Measurements from ENCODE around the gene PCYOX1L. TPM values are rescaled to one million over a fixed set of nuclear protein-coding genes. Genes with fewer than 3 reads are reported as not detected.

The PCYOX1L gene
- total RNA-seq, 1 experiment from 2014 or later: 15.9 TPM

DNA sequence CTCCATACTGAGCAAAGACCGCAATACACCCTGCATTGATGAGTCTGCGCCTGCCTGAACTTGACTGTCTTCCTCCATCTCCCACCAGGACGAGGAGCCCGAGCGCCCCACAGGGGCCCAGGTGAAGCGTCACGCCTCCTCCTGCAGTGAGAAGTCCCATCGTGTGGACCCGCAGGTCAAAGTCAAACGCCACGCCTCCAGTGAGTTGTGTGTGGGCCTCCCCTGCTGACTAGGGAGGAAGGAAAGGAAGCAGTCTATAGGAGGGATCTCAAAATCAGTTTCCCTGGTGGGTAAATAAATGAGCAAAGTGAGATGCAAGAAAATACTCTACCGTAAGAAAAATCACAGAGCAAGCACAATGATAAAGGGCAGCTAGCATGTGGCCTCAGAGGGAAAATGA lies 35.3 kb upstream of the PCYOX1L start:
- no peaks in the 10 kb centered on the region for H3K27me3 ChIP-seq (ENCODE audit: insufficient read depth, low read length)
- no peak overlapping the region for H3K9ac ChIP-seq (ENCODE audit: low read length)
- no peak overlapping the region for H3K4me2 ChIP-seq (ENCODE audit: low read length)
- H2AFZ ChIP-seq (ENCODE audit: low read depth, low read length, poor library complexity, severe bottlenecking): no peak overlapping the region
- CTCF ChIA-PET: no interaction called here
- ATAC-seq (no peak), DNase-seq (ENCODE audit: low read depth, low spot score) (no peak)
- H3K27ac ChIP-seq (ENCODE audit: low read depth, low read length): no peak overlapping the region
- POLR2A ChIA-PET: no interaction called here
- no peaks in the 10 kb centered on the region for H3K79me2 ChIP-seq (ENCODE audit: insufficient read depth, low read length)
- TF ChIP-seq SRF (IDR thresholded peaks at IDR 0.05; ENCODE audit: low read depth): no peak
- no peak for TF ChIP-seq SP1 (IDR thresholded peaks at IDR 0.05; ENCODE audit: low read depth)
- TF ChIP-seq SIN3A (IDR thresholded peaks at IDR 0.05; ENCODE audit: low read depth): no peak
- TF ChIP-seq, protein P1, sequence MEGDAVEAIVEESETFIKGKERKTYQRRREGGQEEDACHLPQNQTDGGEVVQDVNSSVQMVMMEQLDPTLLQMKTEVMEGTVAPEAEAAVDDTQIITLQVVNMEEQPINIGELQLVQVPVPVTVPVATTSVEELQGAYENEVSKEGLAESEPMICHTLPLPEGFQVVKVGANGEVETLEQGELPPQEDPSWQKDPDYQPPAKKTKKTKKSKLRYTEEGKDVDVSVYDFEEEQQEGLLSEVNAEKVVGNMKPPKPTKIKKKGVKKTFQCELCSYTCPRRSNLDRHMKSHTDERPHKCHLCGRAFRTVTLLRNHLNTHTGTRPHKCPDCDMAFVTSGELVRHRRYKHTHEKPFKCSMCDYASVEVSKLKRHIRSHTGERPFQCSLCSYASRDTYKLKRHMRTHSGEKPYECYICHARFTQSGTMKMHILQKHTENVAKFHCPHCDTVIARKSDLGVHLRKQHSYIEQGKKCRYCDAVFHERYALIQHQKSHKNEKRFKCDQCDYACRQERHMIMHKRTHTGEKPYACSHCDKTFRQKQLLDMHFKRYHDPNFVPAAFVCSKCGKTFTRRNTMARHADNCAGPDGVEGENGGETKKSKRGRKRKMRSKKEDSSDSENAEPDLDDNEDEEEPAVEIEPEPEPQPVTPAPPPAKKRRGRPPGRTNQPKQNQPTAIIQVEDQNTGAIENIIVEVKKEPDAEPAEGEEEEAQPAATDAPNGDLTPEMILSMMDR (IDR thresholded peaks at IDR 0.05 in 2 of 3, conservative IDR thresholded peaks at IDR 0.05 in 1 of 3; ENCODE audit: borderline replicate concordance in 1 of 3, insufficient read depth in 1 of 3, low read depth in 2 of 3, low read length in 2 of 3): no peak
- no peak for TF ChIP-seq FOSL1 (IDR thresholded peaks at IDR 0.05; ENCODE audit: low read depth)
- TF ChIP-seq CBX3 (IDR thresholded peaks at IDR 0.05; ENCODE audit: low read depth): no peak
- no peak for TF ChIP-seq CEBPB (IDR thresholded peaks at IDR 0.05; ENCODE audit: low read depth)
- no peak for TF ChIP-seq POLR2A (IDR thresholded peaks at IDR 0.05; ENCODE audit: borderline replicate concordance, extremely low read depth, insufficient read depth, insufficient read length)
- no peak for TF ChIP-seq ZFX (IDR thresholded peaks at IDR 0.05)
- TF ChIP-seq, protein P2, sequence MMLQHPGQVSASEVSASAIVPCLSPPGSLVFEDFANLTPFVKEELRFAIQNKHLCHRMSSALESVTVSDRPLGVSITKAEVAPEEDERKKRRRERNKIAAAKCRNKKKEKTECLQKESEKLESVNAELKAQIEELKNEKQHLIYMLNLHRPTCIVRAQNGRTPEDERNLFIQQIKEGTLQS (IDR thresholded peaks at IDR 0.05): no peak
- TF ChIP-seq POLR2AphosphoS5 (IDR thresholded peaks at IDR 0.05; ENCODE audit: low read depth, low read length): no peak
- no peak for TF ChIP-seq EZH2 (IDR thresholded peaks at IDR 0.05)
- no peak for TF ChIP-seq YY1 (IDR thresholded peaks at IDR 0.05; ENCODE audit: extremely low read depth, insufficient replicate concordance, low read depth, low read length)
- TF ChIP-seq EZH2phosphoT487 (IDR thresholded peaks at IDR 0.05; ENCODE audit: borderline replicate concordance): no peak
- TF ChIP-seq ZNF274 (IDR thresholded peaks at IDR 0.05; ENCODE audit: low read depth, low read length): no peak
- TF ChIP-seq, protein P3, sequence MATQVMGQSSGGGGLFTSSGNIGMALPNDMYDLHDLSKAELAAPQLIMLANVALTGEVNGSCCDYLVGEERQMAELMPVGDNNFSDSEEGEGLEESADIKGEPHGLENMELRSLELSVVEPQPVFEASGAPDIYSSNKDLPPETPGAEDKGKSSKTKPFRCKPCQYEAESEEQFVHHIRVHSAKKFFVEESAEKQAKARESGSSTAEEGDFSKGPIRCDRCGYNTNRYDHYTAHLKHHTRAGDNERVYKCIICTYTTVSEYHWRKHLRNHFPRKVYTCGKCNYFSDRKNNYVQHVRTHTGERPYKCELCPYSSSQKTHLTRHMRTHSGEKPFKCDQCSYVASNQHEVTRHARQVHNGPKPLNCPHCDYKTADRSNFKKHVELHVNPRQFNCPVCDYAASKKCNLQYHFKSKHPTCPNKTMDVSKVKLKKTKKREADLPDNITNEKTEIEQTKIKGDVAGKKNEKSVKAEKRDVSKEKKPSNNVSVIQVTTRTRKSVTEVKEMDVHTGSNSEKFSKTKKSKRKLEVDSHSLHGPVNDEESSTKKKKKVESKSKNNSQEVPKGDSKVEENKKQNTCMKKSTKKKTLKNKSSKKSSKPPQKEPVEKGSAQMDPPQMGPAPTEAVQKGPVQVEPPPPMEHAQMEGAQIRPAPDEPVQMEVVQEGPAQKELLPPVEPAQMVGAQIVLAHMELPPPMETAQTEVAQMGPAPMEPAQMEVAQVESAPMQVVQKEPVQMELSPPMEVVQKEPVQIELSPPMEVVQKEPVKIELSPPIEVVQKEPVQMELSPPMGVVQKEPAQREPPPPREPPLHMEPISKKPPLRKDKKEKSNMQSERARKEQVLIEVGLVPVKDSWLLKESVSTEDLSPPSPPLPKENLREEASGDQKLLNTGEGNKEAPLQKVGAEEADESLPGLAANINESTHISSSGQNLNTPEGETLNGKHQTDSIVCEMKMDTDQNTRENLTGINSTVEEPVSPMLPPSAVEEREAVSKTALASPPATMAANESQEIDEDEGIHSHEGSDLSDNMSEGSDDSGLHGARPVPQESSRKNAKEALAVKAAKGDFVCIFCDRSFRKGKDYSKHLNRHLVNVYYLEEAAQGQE (IDR thresholded peaks at IDR 0.05; ENCODE audit: low read depth): no peak
- TF ChIP-seq EGR1 (IDR thresholded peaks at IDR 0.05; ENCODE audit: low read depth): no peak
- no peak for TF ChIP-seq TCF7L2 (IDR thresholded peaks at IDR 0.05; ENCODE audit: borderline replicate concordance, extremely low read depth, insufficient read depth, insufficient read length)
- no peak for TF ChIP-seq RAD21 (IDR thresholded peaks at IDR 0.05; ENCODE audit: low read depth)
- peaks cover 13 to 26% of the 10 kb centered on the region in 2 experiments for H3K4me1 ChIP-seq (ENCODE audit: control insufficient read depth in 1 of 2, insufficient read depth in 2 of 2, low read length in 2 of 2)
- no peaks in the 10 kb centered on the region for H3K9me3 ChIP-seq (ENCODE audit: control insufficient read depth in 1 of 2, insufficient read depth in 1 of 2, low read depth in 1 of 2, low read length in 2 of 2)
- H3K36me3 ChIP-seq (ENCODE audit: control insufficient read depth in 1 of 2, insufficient read depth in 2 of 2, low read length in 2 of 2): no peaks in the 10 kb centered on the region
- H3K4me3 ChIP-seq (replicated peaks in 1 of 2; ENCODE audit: low read depth in 1 of 2, low read length in 2 of 2): no peak overlapping the region
- RAD21 ChIA-PET (ENCODE audit: low non-redundant PET in 1 of 2, low total read pairs in 2 of 2, uncharacterized antibody in 2 of 2, unreplicated experiment in 2 of 2): no interaction called here
- H4K20me1 ChIP-seq (ENCODE audit: insufficient read depth): no peaks in the 10 kb centered on the region
- no peaks in the 10 kb centered on the region for H3K9me2 ChIP-seq (ENCODE audit: insufficient read depth)
- intact Hi-C loops (cut with micrococcal nuclease): no loop called here
- BruUV-seq (replicated peaks): no TSS peak
